NCI-H226 (cell line): ENCODE data around the gene SMYD3.

ENCODE experiments used
- DNase-seq: peaks from one replicate; pipeline ENCODE4 v3.0.0-alpha.2; 2015

Gene SMYD3

DNA sequence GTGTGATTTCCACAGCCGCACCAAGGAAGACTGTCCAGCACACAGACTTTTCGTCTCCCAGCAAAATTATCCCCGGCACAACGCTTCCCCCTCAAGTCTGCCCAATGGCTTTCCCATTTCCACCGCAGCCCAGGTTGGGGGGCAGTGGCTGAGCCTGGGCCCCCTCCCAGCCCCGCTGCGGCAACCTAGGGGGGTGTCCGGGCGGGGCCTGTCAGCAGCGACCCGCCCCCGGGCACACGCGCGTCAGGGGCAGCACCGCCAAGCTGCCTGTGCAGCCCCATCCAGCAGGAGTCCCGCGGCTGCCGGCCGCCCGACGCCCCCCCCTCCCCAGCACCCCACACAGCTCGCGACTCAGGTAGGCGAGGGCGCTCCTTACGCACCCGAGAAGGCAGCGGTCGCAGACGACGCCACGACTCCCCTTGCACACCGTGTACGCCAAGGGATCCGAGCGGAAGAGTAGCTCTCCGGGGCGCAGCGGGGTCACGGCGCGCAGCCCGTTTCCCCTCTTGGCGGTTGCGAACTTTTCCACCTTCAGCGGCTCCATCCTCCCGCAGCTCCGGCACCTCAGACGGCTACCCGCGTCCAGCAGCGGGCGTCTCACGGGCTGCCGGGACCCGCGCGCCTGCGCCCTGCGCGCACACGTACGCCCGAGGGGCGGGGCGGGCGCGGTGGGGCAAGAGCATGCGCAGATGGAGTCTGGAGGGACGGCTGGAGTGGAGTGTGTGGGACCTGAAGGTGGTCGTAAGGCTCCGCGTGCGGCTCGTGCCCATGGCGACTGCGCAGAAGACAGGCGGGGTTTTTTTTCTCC lies at the start of gene SMYD3:
SMYD3 (minus strand) TSS at position 606 of the 808 bp plus-strand sequence.
- DNase-seq: peak; percentile 70

DNA sequence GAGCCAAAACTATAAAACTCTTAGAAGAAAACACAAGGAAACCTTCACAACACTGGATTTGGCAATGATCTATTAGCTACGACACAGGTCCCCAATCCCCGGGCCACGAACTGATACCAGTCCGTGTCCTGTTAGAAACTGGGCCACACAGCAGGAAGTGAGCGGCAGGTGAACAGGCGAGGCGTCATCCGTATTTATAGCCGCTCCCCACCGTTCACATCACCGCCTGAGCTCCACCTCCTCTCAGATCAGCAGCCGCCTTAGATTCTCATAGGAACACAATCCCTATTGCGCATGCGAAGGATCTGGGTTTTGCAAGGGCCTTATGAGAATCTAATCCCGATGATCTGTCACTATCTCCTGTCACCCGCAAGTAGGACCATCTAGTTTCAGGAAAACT lies 47.1 kb upstream of the SMYD3 start:
- DNase-seq: no peak

DNA sequence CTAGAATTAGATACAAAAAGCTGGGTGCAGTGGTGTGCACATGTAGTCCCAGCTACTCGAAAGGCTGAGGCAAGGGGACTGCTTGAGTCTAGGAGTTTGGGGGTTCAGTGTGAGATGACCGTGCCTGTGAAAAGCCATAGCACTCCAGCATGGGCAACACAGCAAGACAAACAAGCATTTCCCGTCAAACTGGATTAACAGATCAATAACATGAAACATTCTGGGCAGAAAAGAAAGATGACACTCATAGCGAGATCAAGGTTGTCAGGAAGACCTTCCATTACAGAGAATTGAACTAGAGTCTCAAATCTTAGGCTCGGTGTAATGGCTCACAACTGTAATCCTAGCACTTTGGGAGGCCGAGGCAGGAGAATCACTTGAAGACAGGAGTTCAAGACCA lies 45.0 kb upstream of the SMYD3 start:
- DNase-seq: no peak

DNA sequence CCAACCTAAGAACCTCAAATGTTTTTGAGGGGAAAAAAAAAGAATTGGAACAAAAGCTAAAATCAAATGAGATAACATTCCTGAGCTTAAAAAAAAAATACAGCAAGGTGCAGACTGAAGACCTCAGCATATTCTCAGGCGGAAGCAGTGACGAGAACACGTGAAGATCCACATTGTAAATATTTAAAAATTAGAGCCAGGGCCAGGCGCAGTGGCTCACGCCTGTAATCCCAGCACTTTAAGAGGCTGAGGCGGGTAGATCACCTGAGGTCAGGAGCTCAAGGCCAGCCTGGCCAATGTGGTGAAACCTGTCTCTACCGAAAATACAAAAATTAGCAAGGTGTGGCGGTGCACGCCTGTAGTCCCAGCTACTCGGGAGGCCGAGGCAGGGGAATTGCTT lies 43.3 kb upstream of the SMYD3 start:
- no peak for DNase-seq

DNA sequence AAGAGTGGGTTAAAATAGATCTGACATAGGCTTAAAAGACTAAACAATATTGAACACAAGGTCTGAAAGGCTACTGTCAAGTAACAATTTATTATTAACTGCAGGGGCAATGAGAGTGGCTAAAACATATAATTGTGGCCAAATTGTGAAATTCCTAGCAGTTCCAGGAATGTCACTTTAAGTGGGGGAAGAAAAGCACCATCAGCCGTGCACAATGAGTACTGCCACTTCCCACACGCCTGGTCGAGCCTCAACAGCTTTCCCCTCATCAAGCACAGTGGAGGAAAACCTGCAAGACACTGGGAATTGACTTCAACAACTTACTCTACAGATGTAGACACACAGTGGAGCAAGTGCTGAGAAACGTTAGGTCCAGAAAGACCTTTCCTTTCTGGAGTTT lies 42.6 kb upstream of the SMYD3 start:
- no peak for DNase-seq

DNA sequence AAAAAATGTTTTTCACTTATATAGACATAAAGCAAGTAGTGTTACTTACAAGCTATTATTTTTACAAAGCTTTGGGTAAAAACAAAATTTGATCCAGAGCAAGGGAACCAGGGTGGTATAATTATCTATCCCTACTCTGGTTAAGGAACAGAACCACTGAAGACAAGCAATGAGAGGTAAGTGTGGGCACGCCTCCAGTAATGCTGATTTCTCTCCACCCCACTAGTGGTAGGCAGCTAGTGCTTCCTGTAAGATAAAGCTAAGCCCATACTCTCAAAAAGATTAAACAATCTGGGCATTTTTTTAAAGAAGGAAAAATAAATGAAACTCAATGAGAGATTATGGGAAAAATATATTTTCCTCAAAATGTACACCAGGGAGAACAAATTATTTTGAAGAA lies 36.9 kb upstream of the SMYD3 start:
- DNase-seq: no peak

DNA sequence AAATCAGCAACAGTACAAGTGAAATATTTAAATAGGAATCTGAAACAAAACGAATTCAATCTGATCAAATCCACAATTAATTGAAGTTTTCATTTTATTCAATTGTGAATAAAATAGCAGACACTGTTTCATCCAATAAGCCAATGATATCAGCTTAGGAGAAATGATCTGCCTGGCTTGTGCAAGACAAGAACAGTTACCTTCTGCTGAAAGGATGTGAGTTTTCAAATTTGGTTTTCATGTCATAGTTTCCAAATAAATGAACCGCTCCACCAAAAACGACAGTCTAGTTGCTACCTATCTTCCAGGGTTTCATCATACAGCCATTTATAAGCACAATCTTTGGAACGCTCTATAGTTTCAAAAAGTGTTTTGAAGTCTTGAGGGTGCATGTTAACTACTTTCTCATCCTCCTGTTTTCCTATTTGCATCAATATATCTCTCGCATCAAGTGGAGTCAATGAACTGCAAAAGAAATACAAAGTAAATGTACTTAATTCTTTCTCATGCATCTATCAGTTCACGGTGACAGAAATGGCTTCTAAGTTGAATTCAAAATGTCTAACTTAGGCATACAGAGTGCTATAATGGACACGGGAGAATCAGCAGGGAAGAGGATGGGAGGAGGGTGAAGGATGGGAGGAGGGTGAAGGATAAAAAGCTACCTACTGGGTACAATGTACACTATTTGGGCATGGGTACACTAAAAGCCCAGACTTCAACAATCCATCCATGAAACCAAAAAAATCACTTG lies 33.8 kb upstream of the SMYD3 start:
- no peak for DNase-seq

DNA sequence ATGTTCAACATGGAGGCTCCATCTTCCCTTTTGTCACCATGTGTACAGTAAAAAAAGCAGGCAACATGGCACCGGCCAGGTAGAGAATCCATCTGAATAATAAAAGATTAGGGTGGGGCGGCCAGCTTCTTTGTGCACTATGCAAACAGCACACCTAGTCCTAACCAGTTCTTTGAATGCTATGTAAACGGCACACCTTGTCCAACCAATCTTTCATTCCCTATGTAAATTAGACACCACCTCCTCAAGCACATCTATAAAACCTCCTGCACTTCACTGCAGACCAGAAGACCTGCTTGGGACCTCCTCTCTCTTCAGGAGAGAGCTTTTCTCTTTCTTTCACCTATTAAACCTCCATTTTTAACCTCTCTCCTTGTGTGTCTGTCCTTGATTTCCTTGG lies 30.8 kb upstream of the SMYD3 start:
- no peak for DNase-seq

DNA sequence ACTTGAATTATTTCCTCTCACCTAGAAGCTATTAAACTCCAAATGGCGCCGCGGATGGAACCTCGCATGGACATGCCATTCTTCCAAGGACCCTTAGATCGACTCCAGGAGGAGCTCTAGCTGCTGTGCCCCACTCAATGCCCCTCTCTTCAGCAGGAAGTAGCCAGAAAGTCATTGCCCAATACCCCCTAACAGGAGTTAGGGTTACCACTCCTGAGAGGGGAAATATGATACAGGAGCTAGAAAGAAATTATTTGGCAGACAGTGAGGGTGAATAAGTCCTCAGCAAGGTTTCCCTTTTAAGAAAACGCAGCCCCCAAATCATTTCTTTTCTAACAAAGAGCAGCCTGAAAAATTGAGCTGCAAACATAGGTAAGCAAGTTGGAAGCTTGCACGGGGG lies 30.4 kb upstream of the SMYD3 start:
- DNase-seq: no peak

DNA sequence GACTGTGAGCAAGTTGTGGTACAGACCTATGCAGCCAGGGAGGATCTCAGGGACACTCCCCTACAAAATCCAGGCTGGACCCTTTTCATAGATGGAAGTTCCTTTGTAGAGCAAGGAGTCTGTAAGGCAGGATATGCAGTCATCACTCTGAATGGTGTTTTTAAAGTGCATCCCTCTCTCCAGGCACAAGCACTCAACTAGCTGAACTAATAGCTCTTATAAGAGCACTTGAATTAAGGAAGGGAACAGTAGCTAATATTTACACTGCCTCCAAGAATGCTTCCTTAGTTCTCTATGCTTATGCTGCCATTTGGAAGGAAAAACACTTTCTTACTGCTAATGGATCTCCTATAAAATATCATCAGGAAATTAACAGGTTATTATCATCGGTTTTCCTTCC lies 27.0 kb upstream of the SMYD3 start:
- DNase-seq: no peak

DNA sequence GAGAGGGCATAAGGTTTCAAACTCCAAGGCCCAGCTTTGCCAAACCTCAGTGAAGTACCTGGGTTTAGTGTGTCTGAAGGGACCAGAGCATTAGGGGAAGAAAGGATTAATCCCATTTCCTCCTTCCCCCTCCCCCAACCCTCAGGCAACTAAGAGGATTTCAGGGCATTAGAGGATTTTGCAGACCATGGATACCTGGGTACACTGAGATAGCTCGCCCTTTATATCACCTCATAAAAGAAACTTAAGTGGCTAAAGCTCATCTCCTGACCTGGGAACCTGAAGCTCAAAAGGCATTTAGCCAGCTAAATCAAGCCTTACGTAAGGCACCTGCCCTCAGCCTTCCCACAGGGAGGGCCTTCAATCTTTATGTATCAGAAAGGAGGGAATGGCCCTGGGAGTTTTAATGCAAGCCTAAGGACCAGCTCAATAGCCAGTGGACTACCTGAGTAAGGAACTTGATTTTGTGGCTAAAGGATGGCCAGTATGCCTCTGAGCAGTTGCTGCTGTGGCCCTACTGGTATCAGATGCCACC lies 26.4 kb upstream of the SMYD3 start:
- no peak for DNase-seq

DNA sequence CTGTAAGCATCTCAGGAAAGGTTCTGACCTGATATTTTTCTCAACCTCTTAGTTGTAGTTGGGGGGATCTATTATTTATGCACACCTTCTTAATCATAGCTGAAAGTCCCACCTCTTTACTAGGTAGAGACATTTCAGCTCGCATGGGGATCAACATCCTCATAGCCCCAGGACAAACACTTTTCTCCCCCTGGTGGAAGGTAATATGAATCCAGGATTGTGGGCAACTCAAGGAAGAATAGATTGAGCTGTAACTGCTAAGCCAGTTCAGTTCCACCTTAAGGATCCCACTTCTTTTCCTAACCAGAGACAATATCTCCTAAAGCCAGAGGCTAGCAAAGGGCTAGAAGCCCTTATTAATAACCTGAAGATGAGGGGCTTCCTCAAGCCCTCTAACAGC lies 25.4 kb upstream of the SMYD3 start:
- no peak for DNase-seq

DNA sequence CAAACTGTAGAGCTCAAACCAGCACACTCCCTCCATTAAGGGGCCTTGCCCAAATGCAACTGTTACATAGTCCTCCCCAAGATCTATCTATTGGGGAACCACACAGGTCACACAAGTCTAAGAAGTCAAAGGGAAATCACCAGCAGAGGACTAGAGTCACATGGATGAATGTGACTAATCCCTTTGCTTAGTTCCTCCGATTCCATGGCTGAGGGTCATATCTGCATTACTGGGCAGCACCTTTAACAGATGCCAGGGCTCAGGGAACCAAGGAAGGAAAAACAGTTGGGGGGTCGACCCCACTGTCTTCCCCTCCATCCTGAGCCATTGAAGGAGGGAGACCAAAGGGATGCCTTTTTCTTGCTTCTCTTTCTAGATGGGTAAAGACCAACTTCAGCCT lies 23.4 kb upstream of the SMYD3 start:
- DNase-seq: no peak

DNA sequence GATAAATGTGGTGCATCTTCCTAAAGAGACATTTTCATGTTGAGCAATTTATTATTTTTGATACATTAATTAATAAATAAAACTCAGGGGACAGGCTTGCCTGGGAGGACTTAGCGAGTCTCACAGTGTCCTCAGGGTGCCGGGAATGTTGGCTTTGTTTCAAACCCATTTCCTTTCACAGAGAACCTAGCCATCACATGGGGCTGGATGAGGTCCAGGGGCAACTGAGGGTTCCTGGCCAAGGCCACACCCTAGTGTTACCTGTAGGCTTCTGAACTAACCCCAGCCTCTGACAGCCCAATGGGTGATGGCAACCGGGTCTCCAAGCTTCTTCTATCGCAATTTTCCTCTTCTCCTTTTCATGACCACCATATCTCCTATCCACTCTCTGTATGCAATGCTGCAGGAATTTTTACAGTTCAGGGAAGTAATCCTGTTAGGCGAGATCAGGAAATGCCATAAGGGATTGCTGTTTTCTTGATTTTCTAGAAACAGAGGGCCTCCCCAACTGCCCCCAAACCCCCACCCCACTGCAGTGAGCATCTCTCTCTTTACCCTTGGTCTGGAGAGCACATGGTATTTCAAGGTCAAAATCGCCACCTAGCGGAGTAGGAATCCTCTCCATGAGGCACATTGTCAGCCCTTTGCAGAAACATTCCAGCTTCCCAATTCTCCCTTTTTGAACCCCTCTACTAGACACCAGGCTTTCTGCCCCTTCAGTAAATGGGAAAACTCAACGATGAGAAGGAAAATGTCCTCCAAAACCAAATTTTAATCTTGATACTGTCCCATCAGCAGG lies 22.1 kb upstream of the SMYD3 start:
- no peak for DNase-seq

DNA sequence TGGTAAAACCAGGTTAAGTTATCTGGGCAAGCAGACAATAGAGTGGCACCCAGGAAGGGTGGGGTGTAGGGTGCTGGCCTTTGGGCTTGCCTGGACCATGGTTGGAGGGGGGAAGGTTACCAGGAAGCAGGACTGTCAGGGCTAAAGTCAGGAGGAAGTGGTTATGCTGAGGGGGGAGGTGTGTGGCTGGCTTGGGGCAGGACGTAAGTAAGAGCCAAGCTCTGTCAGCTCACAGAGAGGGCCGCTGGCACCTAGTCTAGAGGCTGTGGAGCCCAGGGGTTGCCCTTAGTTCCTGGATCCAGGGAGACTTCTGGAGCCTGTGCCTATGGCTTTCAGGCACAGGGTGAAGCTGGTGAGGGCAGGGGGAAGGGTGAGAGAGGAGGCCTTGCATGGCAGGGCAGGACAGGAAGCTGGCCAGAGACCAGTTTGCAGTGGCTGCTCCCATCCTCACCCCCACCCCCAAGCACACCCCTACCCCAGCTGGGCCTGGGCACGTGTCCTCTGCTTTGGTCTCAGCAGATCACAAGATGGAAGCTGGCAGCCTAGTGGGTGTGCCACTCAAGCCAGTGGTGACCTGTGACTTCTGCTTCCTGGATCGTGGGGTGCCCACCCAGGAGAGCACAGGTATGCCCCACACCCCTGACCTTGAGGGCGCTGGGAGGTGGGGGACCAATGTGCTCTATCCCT lies 20.5 kb upstream of the SMYD3 start:
- no peak for DNase-seq

DNA sequence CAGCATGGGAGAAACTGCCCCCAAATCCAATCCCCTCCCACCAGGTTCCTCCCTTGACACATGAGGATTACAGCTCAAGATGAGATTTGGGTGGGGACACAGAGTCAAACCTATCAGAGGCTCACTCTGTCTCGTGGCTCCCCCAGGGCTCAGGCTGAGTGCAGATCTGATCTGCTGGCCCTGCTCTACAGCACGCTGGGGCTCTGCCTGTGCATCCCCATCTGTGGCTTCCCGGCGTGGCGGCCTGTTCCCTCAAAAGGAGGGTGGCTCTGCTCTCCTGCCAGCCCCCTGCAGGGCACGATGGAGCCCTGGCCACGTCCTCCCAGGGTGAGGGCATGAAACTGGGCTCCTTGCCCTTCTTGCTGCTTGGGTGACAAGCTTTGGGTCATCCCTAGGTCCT lies 19.8 kb upstream of the SMYD3 start:
- no peak for DNase-seq

DNA sequence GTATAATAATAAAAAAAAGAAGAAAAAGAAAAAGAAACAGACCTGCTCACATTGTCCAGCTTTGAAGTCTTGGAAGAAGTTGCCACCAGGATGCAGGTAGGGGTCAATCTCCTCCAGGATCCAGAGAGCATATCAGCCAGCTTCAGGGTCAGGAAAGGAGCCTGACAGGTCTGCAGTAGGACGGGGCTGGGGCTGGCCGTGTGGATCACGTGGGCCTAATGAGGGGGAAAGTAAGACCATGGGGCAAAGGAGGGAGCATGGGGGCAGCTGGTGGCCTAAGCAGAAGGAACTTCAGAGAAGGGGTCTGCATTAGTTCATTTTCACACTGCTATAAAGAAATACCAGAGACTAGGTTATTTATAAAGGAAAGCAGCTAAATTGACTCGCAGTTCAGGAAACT lies 19.3 kb upstream of the SMYD3 start:
- no peak for DNase-seq

DNA sequence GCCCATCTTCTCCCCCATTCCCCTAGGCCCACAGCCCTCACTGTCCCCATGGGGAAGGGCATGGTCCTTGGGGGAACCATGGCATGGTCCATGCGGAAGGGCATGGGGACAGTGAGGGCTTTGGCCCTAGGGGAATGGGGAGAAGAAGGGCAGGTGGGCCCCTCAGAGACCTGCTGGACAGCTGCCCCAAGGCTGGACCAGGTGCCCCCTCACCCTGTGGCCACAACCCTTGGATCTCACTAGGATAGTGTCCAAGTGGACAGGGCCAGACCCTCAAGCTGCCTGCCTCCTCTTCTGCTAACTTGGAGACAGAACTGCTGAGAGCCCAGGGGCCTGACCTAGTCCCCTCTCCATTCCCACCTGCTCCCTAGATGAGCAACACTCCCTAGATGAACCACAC lies 12.4 kb upstream of the SMYD3 start:
- no peak for DNase-seq

DNA sequence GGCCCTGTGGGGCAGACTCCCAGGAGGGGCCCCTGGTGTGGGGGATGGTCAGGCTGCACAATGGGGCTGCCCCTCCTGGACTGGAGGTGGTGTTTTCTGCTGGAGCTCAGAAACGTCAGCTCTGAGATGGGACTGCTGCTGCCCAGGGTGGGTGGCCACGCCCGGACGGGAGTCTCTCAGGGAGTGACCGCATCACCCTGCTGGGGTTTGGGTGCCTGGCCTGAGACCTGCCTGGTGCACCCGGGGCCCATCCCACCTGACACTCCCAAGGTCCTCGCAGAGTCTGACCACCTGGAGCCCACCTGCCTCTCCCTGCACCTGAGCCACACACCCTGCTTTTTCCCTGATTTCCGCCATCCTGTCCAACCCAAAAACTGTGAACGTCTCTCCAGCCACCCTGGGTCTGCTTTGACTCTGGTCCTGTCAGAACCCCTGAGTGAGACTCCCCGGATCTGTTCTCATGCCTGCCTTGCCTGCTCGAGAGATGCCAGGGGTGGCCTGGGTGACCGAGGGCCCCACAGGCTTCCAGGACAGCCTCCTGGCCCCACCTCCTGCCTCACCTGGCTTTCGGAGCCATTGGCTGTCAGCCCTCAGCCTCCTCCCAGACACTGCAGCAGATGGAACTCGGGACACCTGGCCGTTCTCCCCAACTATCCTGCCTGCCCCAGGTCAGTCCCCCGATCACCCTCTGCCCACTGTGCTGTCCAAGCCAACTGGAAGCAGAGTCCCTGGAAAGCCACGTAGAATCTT lies 11.6 kb upstream of the SMYD3 start:
- DNase-seq: no peak

DNA sequence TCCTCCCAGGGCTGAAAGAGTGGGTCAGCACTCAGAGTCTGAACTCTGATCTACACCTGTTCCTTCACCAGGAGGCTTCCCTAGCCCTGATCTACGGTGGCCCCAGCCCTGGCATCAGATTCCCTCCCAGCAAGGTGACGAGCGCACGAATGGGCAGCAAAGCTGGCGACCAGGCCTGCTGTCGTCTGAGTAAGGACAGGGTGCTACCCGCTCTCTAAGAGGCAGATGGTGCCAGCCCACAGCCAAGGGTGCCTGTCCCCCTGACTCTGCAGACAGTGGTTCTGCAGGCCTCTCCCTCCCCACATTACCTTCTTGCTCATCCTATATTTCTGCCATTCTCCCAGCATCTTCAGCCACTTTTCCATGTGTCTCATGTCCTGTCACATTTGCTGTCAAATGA lies 10.3 kb upstream of the SMYD3 start:
- no peak for DNase-seq

DNA sequence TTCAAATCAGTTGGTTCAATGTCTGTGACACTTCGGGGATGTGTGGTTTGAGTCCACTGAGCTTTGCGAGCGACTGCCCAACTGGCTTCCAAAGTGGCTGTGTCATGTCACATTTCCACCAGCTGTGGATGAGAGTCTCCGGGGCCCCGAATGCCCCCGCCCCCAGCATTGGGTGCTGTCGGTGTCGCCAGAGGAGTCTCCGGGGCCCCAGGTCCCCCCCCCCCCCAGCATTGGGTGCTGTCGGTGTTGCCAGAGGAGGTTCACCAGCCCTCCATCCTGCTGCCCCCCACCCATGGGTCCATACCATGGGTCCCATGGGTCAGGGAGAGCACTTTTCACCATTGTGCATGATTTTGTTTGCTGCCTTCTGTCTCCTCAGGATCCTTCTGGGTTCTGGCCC lies 9.0 kb upstream of the SMYD3 start:
- no peak for DNase-seq

DNA sequence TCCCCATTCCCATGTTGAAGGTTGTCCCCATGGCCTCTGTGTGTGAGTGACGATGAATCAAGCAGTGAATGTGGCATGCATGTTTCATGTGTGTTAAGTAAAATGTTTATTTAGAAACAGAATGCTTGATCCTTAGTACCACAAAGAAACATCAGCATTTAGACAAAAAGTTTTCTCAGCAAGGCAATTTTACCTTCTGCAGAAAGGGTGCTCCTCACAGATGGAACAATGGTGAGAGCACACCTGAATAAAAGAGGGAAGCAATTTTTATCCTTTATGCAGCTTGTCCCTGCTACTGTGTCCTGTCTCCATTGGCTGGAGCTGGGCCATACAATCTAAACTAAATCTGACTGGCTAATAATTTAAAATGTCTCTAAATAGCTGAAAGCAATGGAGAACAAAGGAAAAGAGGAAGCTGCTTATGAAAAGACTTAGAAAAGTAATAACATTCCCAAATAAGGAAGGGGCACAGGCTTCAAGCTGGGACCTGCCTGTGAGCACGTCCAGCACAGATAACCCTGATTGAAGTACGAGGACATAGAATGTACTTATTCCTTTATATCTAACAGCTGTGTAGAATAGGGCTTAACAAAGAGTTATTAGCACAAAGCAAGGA lies 8.4 kb upstream of the SMYD3 start:
- no peak for DNase-seq
